ENCODE measurements around the gene RAD51D.

Gene RAD51D

GRCh38 chr17:35159940-35160339 lies 40.3 kb upstream of the RAD51D start:
- no peaks in the 10 kb centered on the region for H3F3A ChIP-seq (ENCODE audit: insufficient read depth, low read length)
- H3K9me3 ChIP-seq (replicated peaks; ENCODE audit: insufficient read depth, low read length), result no peaks in the 10 kb centered on the region
- H3K27me3 ChIP-seq (replicated peaks; ENCODE audit: insufficient read depth, low read length), result no peaks in the 10 kb centered on the region
- H3K27ac ChIP-seq (ENCODE audit: low read length), result no peak overlapping the region
- no peaks in the 10 kb centered on the region for H3K4me1 ChIP-seq (ENCODE audit: low read length)
- H4K20me1 ChIP-seq (ENCODE audit: insufficient read depth, low read length), result no peaks in the 10 kb centered on the region
- no peaks in the 10 kb centered on the region for H3K79me2 ChIP-seq (ENCODE audit: low read length)
- H3K4me3 ChIP-seq (ENCODE audit: low read length), result no peak overlapping the region
- no peak overlapping the region for H3K9ac ChIP-seq (ENCODE audit: low read length)
- no peaks in the 10 kb centered on the region for H3K9me2 ChIP-seq (replicated peaks; ENCODE audit: insufficient read depth, low read length)
- H3K36me3 ChIP-seq (replicated peaks; ENCODE audit: insufficient read depth, low read length), result no peaks in the 10 kb centered on the region
- no peak overlapping the region for H2AFZ ChIP-seq (ENCODE audit: low read length)
- no peak for DNase-seq
- H3K4me2 ChIP-seq (ENCODE audit: low read depth, low read length), result no peak overlapping the region
- TF ChIP-seq EZH2 (optimal IDR thresholded peaks at IDR 0.05; ENCODE audit: low read depth, low read length) (no peak), EZH2phosphoT487 (IDR thresholded peaks at IDR 0.05; ENCODE audit: low read length) (no peak), CTCF (IDR thresholded peaks at IDR 0.05; ENCODE audit: low read length) (no peak)

- Histone ChIP-seq H3K9ac (ENCODE audit: low read length) (no peak overlapping the region), H3K9me3 (replicated peaks; ENCODE audit: insufficient read depth, low read length) (no peaks in the 10 kb centered on the region), H3K27ac (ENCODE audit: low read length) (no peak overlapping the region), H3K9me2 (replicated peaks; ENCODE audit: insufficient read depth, low read length) (no peaks in the 10 kb centered on the region), H3K4me2 (ENCODE audit: low read depth, low read length) (no peak overlapping the region), H3K27me3 (replicated peaks; ENCODE audit: insufficient read depth, low read length) (no peaks in the 10 kb centered on the region), H3F3A (ENCODE audit: insufficient read depth, low read length) (no peaks in the 10 kb centered on the region), H4K20me1 (ENCODE audit: insufficient read depth, low read length) (no peaks in the 10 kb centered on the region), H2AFZ (ENCODE audit: low read length) (no peak overlapping the region), H3K79me2 (ENCODE audit: low read length) (no peaks in the 10 kb centered on the region), H3K4me1 (ENCODE audit: low read length) (0 out of 2 replicates have a peak, but pooled peaks cover 4% of the 10 kb centered on the region), H3K36me3 (replicated peaks; ENCODE audit: insufficient read depth, low read length) (no peaks in the 10 kb centered on the region), H3K4me3 (ENCODE audit: low read length) (no peak overlapping the region)
- TF ChIP-seq EZH2phosphoT487 (IDR thresholded peaks at IDR 0.05; ENCODE audit: low read length) (no peak), EZH2 (optimal IDR thresholded peaks at IDR 0.05; ENCODE audit: low read depth, low read length) (no peak)
- no peak for DNase-seq
These were observed 35.6 kb upstream of the RAD51D start for GRCh38 chr17:35155246-35155645.

- H3K36me3 ChIP-seq (replicated peaks; ENCODE audit: insufficient read depth, low read length), result no peaks in the 10 kb centered on the region
- no peaks in the 10 kb centered on the region for H3K27me3 ChIP-seq (replicated peaks; ENCODE audit: insufficient read depth, low read length)
- no peak overlapping the region for H3K4me2 ChIP-seq (ENCODE audit: low read depth, low read length)
- H3K79me2 ChIP-seq (ENCODE audit: low read length), result no peaks in the 10 kb centered on the region
- no peaks in the 10 kb centered on the region for H3F3A ChIP-seq (ENCODE audit: insufficient read depth, low read length)
- no peaks in the 10 kb centered on the region for H3K9me2 ChIP-seq (replicated peaks; ENCODE audit: insufficient read depth, low read length)
- H4K20me1 ChIP-seq (ENCODE audit: insufficient read depth, low read length), result no peaks in the 10 kb centered on the region
- H3K27ac ChIP-seq (ENCODE audit: low read length), result no peak overlapping the region
- no peak for DNase-seq
- TF ChIP-seq EZH2 (optimal IDR thresholded peaks at IDR 0.05; ENCODE audit: low read depth, low read length) (no peak), EZH2phosphoT487 (IDR thresholded peaks at IDR 0.05; ENCODE audit: low read length) (no peak), CTCF (IDR thresholded peaks at IDR 0.05; ENCODE audit: low read length) (no peak)
- H2AFZ ChIP-seq (ENCODE audit: low read length), result no peak overlapping the region
- no peak overlapping the region for H3K4me3 ChIP-seq (ENCODE audit: low read length)
- H3K4me1 ChIP-seq (ENCODE audit: low read length), result peaks cover 9% of the 10 kb centered on the region
- no peak overlapping the region for H3K9ac ChIP-seq (ENCODE audit: low read length)
- no peaks in the 10 kb centered on the region for H3K9me3 ChIP-seq (replicated peaks; ENCODE audit: insufficient read depth, low read length)
These were observed 34.8 kb upstream of the RAD51D start for GRCh38 chr17:35154196-35155165.

Measured in MM.1S (cell line).